Dermis microvascular lymphatic vessel endothelial cell (primary cell): Measurements from ENCODE around the gene MYZAP. TPM values are rescaled to one million over a fixed set of nuclear protein-coding genes. Genes with fewer than 3 reads are reported as not detected.

Source experiments
- DNase-seq, 2 donors: peaks; one replicate each; pipeline versions ENCODE4 v3.0.0 to v3.0.0-alpha.2; 2010; ENCODE audit warnings: low read depth in 2 of 2
- total RNA-seq: library from RNA; depleted of rRNA; stranded (reverse); fragments of >200 nt; gene quantifications from 2 replicates; pipeline ENCODE4 v1.2.1, GENCODE V29; 2014

The MYZAP gene
- total RNA-seq, 1 donor from 2014 or later: 45.7 TPM

DNA sequence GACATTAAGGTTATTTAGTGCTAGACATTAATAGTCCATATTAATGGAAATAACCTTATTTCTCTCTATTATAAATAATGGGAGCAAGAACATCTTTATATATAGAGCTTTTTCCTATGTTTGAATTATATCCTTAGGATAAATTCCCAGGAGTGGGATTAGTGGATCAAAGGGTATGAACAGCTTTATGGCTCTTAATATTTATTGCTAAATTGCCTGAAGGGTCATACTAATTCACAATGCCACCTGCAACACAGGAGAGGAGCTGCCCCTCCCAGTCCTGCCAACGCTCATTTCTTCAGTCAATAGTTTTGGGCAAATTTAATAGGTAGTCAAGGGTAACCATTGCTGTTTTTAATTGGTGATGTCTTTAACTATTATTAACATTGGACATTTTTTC lies 65.9 kb downstream of the MYZAP start:
- DNase-seq: no peak

DNA sequence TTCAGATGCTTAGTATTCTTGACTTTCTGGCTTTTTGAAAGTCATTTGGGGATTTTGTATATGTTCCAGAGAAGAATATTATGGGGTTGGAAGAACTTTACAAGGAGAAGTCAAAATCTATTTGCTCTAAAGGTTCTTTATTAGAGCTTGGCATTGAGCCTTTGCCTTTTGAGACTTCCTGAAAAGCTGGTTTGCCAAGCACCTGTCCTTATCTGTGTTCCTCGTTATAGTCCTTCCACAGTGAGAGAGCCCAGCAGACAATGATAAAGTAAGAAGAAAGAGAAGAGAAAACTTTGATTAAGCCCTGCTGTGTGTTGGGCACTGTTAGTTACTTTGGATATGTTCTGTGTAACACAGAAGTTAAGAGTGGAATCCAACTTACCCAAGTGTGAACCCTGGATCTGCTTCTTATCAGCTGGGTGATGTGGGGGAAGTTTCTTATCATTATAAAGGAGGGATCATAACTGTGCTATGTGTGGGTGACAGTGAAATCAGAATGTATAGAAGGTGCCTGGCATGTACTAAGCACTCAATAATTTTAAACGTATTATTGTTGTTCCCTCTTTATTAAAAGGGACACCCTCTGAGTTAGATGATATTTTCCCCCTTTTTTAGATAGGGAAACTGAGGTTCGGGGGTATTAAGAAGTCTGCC lies 70.5 kb downstream of the MYZAP start:
- no peak for DNase-seq

DNA sequence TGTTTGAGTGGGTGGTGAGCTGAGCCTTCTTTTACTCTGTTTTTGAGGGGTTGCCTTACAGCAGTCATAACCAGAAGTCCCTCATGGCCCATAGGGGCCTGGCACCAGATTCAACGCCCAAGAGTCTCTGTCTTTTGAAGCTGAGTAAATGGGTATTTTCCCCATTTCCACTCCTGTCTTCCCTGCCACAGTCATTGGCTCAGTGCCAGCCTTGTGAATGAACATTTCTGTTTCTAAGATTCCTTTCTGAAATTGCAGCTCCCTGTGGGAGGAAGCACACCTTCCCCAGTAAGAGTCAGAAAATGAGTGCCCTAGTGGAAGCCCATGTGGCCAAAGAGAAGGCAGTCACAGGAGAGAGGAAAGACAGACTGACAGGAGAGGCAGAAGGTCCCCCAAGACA lies 71.1 kb downstream of the MYZAP start:
- DNase-seq: no peak

DNA sequence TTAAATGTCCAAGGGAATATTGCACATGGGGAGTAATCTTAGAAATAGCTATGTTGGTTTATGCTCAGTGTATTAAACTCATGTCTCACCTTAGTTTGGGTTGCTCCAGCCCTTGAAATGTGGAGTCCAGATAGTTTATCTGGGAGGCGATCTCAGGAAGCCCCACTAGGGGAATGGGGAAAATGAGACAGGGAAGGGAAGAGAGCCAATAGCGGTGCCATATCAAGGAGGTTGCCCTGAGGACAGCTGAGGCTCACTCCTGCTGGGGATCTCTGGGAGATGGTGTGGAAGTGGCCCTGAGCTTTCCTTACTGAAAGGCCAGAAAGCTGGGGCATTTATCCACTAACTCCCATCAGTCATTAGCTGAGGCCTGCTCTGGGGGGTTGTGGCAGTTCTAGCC lies 71.6 kb downstream of the MYZAP start:
- no peak for DNase-seq

DNA sequence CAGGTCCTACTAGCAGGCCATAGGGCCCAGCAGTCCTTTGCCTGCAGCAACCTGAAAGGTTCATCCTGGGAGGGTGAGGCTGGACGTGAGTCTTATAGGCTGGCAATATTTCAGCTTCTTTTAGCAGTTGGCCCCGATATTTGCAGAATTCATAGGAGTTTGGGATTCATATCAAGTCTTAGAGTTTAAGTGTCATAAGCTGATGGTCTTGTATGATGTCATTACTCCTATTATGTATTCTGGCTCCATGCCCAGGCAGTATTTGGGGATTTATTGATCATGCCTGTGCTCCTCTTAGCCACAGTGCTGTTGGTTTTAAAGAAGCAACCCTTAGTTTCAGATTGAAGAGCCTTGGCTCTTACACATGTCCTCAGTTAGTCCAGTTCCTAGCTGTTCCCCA lies 73.5 kb downstream of the MYZAP start:
- no peak for DNase-seq

DNA sequence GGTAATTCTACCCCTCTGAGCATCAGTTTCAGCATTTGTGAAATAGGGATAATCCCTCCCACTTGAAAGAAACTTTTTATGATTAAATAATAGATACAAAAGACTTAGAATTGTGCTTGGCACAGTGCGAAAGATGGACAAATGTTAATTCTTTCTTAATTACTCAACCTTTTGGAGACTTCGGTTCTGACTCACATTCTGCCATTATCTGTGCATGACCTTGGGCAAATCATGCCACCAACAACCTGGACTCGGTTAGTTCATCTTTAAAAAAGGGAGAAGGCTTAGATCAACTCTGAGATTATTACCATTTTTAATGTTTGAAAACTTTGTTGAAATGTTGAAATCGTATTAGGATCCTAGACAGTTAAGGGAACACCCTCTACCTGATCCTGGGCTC lies 74.2 kb downstream of the MYZAP start:
- DNase-seq: no peak

DNA sequence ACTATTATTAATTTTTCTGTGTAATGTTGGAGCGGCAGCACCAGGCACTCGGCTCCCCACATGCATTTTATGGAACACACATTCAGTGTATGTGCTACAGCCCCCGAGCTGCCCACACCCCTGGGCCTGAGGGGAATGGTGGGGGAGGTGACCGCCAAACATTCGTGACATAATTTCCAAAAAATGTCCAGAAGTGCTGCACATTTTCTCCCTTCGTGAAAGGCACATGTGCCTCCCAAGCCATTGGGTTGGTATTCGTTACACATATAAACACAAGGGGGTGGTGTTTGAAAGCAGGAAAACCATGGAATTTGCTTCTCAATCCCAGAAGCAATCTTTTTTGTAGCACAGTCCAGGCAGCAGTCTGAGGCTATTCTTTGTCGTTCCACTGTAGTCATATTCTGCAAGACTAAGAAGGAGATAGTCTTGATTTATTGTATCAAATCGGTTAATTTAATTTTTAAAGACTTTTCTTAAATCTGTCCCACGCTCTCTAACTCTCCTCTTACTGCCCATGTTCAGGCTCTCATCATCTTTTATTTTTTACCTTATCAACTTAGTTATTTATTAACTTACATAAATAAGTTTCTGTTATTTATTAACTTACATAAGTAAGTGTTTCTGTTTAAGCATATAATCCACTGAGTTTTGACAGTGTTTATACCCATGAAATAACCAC lies 75.6 kb downstream of the MYZAP start:
- DNase-seq: peak in 1 of 2 donors; percentile 62

DNA sequence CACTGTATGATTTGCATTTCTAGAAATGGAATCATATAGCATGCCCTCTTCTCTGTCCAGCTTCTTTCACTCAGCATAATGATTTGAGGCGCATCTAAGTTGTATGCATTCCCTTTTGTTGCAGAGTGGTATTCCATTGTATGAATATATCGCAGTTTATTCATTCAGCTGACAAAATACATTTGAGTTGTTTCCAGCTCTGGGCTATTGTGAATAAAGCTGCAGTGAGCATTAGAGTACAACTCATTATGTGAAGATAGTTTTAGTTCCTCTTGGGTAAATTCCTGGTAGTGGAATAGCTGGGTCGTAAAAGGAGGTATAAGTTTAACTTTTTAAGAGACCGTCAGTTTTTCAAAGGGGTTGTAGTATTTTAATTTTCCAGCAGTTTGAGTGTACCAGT lies 76.3 kb downstream of the MYZAP start:
- DNase-seq: no peak

DNA sequence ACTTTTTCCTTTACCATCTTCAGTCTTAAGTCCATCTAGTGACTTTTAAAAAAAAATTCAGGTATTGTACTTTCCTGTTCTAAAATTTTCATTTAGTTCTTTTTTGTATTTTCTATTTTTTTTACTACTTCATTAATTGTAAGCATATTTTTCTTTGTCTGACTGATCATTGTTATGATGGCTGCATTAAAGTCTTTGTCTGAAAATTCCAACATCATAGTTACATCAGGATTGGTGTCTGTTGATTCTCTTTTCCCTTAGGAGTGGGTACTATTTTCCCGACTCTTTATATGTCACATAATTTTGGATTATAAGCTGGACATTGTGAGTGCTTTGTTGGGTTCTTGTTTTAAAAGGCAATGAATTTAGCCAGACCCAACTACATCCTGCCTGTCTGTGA lies 79.9 kb downstream of the MYZAP start:
- peak in 1 of 2 donors; percentile 52 for DNase-seq

DNA sequence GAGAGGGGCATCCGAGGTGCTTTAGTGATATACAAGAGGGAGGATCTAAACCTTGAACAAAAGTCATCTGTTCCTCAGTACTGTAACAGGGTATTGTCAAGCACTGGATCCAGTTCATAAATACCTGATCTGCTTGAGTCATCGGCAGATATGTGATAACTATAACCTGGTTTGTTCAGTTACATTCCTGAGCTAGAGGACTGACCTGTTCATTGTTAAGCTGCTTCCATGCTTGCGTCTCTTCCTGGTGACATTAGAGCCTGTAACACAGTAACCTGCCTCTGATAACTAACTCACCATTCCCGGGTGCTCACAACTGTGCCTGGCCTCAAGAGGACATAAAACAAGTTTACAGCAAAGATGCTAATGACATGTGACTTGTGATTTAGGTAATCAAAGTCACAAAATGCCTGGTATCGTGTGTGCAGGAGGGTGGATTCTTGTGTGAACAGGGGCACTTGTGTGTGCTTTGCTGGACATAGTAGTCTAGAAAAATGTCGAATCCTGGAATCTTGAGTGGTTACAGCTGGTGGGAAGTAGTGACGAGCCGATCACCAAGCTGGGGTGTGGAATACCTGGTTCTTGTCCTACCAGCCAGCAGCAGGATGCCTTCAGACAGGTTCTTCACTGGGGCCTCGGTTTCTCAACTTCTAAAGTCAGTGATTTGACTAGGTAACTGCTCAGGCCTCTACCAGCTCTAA lies 83.9 kb downstream of the MYZAP start:
- no peak for DNase-seq

DNA sequence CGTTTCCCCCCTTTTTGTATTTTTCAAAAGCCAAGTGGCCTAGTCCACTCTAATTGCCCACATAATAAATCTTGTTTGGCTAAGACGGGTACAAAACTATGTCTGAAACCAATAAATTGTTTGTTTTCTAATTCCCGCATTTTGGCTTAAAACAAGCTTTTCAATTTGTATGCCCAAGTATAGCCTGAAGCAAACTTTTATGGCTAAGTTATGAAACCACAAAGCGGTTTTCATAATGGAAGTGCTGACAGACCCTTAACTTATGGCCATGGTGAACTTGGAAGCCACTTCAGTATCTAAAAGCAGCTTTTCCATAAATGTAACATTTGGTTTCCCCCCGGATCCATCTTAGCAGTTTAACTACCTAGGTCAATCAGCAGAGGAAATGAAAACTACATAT lies 84.9 kb downstream of the MYZAP start:
- DNase-seq: no peak

DNA sequence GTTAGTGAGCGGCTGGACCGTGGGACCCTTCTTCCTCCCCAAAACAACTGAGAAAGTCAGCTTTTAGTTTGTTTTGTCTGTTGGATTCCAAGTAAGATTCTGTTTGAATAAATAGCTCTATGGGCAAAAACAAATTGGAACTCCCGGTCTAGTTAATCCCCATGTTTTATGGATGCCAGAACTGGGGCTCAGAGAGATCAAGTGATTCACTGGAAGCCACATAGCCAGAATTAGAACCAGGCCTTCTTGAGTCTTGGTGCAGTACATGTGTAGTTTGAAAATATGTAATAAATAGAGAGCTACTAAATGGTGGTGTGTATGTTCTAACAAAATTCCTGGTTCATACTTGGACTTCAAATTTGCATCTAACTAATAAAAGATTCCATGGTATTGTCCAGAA lies 85.5 kb downstream of the MYZAP start:
- DNase-seq: no peak

DNA sequence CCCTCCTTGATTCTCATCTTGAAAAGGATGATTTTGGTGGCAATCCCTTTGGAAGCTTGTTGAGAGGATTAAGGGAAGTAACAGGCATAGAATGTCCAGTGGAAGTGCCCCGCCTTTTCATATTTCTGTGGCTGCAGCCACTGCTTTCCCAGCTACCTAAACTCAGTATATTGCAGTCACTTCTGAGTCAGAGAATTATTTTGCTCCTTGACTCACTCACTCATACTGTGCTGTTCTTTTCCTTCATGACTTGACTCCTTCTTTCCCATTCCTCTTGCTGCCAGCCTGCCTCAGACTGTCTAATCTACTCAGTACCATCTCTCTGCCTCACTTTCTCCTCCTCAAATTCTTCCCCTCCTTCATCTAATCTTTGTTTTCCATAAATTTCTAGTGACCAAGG lies 88.3 kb downstream of the MYZAP start:
- DNase-seq: peak in 1 of 2 donors; percentile 38

DNA sequence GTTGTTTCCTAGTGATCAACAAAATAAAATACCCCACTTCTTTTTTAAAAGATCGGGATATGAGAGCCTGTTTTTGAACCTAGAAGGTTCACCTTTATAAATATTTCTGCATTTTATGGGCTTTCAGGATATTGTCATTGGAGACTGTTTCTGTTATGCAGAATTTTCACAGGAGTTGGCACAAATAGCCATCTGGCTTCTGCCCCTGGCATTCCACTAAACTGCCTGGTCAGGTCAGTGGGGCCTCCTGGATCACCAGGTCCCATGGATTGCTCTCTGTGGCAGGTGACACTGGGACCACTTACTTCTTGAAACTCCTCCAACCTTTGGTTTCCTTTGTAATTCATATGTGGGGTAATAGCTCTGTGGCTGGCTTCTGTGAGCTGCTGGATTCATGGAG lies 89.3 kb downstream of the MYZAP start:
- peak; percentile 17 to 66 for DNase-seq

DNA sequence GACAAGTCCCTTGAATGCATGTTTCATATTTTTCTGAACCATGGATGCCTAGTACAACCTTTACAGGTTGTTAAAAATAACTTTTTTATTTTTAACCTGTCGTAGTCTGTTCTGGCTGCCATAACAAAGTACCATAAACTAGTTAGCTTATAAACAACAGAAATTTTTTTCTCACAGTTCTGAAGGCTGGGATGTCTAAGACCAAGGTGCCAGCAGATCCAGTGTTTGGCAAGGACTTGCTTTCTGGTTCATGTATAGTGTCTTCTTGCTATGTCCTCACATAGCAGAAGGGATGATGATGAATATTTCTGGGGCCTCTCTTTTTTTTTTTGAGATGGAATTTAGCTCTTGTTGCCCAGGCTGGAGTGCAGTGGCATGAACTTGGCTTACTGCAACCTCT lies 91.8 kb downstream of the MYZAP start:
- DNase-seq: no peak

DNA sequence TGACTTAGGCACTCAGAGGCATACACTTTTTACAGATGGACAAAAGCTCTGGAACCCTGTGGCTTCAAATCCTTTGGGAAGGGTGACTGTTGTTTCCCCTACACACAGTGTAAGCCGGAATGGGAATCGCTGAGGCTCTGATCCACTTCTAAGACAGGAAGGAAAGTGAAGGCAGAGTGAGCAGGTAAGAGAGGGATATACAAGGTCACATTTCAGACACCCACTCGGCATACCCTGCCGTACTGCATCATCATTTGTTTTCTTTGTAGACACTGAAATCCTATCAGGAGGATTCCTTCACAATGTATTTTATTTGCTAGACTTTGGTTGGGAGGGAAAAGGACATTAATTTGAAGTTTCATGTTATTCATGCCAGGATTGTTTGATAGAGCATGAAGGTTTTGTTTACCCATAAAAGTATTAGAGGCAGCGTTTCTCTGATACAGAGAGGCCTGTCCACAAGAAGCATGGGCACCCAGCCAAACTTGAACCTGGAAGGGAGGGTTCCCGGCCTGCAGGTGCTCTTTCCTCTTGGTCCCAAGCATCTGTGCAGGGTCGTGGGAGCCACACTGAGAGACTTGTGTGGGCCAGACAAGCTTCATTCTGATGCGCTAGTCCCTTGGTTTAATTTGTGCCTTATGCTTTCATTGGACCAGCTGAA lies 92.9 kb downstream of the MYZAP start:
- DNase-seq: peak in 1 of 2 donors; percentile 38

DNA sequence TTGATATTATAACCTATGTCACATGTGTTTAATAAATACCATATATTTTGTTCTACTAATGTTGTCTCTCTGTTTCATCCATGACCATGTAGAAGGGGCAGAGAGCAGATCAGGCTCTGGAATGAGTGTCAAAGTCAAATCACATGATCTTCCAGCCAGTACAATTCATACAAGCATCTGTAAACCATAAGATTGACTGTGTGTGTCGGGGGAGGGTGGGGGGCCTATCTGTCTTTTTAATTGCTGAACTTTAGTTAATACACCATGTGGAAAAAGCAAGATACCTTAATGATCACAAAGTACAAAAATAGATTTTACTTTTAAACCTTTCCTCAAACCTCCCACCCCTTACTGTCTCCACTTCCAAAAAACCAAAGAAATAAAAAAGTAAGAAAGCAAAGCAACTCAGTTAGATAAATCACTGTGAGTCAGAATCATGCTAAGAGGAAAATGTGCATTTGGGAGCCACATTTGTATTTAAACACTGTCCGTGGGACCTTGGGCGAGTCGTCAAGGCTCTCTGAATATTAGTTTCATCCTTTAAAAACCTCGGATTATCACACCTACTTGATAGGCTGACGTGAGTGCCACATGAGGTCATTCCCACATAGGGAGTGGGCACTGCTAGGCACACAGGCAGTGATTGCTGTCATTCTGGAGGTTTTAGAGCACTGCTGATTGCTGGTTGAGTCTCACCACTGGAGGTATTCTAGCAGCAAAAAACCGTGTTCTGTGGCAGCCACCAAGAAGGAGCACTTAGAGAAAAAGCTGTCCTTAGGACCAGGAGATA lies 93.8 kb downstream of the MYZAP start:
- DNase-seq: no peak

DNA sequence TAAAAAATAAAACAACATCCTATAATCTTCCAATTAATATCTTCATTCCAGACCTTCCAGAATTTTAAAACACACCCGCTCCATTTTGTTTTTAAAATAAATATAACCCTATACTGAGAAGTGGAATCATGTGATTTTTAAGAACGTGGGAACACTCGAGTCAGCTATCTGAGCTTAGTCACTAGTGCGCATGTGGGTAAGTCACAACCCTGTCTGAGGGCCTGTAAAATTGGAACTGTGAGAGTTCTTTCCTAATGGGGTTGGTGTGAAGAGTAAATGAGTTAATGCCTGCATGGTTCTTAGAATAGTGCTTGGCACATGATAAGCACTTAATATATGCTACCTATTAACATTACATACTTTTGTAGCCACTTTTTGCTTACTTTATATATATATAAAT lies 95.0 kb downstream of the MYZAP start:
- no peak for DNase-seq

DNA sequence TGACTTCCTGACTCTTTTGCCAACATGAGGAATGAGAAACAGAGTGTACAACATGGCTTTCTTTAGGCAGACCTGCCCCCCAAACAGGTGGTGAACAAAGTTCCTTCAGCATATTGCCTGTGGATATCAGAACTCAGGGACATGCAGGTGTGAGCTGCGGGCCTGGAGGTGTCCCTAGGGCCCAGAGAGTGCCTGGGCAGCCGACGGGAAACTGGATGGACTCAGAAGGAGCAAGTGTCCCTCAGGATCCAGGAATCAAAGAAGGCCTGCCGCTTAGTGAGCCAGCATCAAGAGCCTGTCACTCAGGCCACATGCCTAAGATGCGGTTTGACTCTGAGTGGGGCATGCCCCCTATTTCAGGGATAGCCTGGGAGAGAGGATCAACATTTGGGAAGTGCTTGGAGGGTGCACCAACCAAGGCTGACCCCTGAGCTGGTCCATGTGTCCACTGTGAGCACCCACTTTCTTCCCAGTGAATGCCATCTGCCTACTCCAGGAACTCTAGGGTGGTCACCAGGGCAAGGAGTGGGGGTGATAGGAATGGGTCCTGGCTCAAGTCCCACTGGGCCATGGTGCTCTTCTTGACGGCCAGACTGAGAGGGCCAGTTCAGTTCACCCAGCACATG lies 98.8 kb downstream of the MYZAP start:
- DNase-seq: no peak

DNA sequence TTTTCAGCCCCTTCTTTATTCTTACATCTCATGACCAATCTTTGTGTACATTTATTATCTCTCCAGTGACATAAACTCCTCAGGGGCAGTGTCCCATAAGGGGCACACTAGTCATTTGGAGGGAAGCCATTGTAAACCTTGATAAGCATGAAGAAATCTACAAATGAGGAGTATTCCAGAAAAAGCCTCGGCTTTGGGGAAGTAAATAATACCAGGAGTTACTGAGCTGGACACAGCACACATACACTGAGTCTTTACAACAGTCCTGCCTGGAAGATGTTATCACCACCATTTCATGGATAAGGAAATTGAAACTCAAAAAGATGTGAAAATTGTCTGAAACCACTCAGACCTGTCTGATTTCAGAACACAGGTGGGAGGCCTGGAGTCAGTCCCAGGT lies 99.4 kb downstream of the MYZAP start:
- DNase-seq: no peak

DNA sequence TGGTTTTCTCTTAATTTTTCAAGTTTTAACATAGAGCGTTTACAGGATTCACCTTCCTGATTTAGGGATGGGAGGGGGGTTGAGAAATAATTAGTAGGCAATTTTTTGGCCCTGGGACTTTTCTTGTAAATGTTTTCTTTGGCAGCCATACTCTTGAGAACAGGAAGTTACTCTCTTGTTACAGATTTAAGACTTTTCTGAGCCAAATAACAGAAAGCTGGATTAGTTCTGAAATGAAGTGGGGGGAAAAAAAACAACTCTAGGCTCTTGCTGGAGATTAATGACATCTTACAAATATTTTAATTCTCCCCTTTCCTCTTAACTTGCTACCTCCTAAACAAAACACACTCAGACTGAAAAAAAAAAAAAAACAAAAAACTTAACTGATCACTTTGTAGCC lies 101.0 kb downstream of the MYZAP start:
- peak in 1 of 2 donors; percentile 75 for DNase-seq
